Measurements from ENCODE around the gene TSR2.
"Not testable (repeated sequence)": the region's sequence is repeated elsewhere in the genome, so short reads cannot be mapped to it uniquely, and the experiment has no call there.

The TSR2 gene

GRCh38 chrX:54479136-54480111 is 39.2 kb downstream of the TSR2 start:
- Histone ChIP-seq H3K27ac (ENCODE audit: low read depth, low read length) (no peak overlapping the region), H3K4me1 (ENCODE audit: insufficient read depth, low read length) (peaks cover 17% of the 10 kb centered on the region), H3K4me3 (ENCODE audit: low read depth in 1 of 2, low read length in 2 of 2) (no peak overlapping the region), H3K9ac (ENCODE audit: low read length) (no peak overlapping the region), H3K36me3 (ENCODE audit: insufficient read depth, low read length) (no peaks in the 10 kb centered on the region), H3K27me3 (ENCODE audit: control insufficient read depth in 1 of 2, insufficient read depth in 2 of 2, low read length in 2 of 2) (no peaks in the 10 kb centered on the region), H3K9me3 (ENCODE audit: low read length) (no peaks in the 10 kb centered on the region)

- Histone ChIP-seq H3K27me3 (ENCODE audit: control insufficient read depth in 1 of 2, insufficient read depth in 2 of 2, low read length in 2 of 2) (no peaks in the 10 kb centered on the region), H3K9ac (ENCODE audit: low read length) (no peak overlapping the region), H3K4me1 (ENCODE audit: insufficient read depth, low read length) (peaks cover 17% of the 10 kb centered on the region), H3K36me3 (ENCODE audit: insufficient read depth, low read length) (no peaks in the 10 kb centered on the region), H3K9me3 (ENCODE audit: low read length) (no peaks in the 10 kb centered on the region), H3K4me3 (ENCODE audit: low read depth in 1 of 2, low read length in 2 of 2) (peak overlapping the region in 1 of 2 donors; percentile 9), H3K27ac (ENCODE audit: low read depth, low read length) (peak overlapping the region; percentile 47)
These were observed 42.8 kb downstream of the TSR2 start for GRCh38 chrX:54482839-54483593.

GRCh38 chrX:54483946-54484345 is 43.7 kb downstream of the TSR2 start:
- Histone ChIP-seq H3K27me3 (ENCODE audit: control insufficient read depth in 1 of 2, insufficient read depth in 2 of 2, low read length in 2 of 2) (no peaks in the 10 kb centered on the region), H3K9ac (ENCODE audit: low read length) (no peak overlapping the region), H3K9me3 (ENCODE audit: low read length) (no peaks in the 10 kb centered on the region), H3K4me1 (ENCODE audit: insufficient read depth, low read length) (peaks cover 17% of the 10 kb centered on the region), H3K27ac (ENCODE audit: low read depth, low read length) (peak overlapping the region; percentile 47), H3K36me3 (ENCODE audit: insufficient read depth, low read length) (no peaks in the 10 kb centered on the region), H3K4me3 (ENCODE audit: low read depth in 1 of 2, low read length in 2 of 2) (no peak overlapping the region)

GRCh38 chrX:54484666-54485065 is 44.5 kb downstream of the TSR2 start:
- no peak overlapping the region for H3K4me3 ChIP-seq (ENCODE audit: low read depth in 1 of 2, low read length in 2 of 2)
- H3K27ac ChIP-seq (ENCODE audit: low read depth, low read length): no peak overlapping the region

GRCh38 chrX:54489819-54490218 is 49.6 kb downstream of the TSR2 start:
- not testable (repeated sequence) for H3K9ac ChIP-seq (ENCODE audit: low read length); H3K4me3 ChIP-seq (ENCODE audit: low read depth in 1 of 2, low read length in 2 of 2); H3K36me3 ChIP-seq (ENCODE audit: insufficient read depth, low read length); H3K27me3 ChIP-seq (ENCODE audit: control insufficient read depth in 1 of 2, insufficient read depth in 2 of 2, low read length in 2 of 2); H3K9me3 ChIP-seq (ENCODE audit: low read length); H3K27ac ChIP-seq (ENCODE audit: low read depth, low read length); H3K4me1 ChIP-seq (ENCODE audit: insufficient read depth, low read length)

More at GRCh38 chrX:54484666-54485065, 44.5 kb downstream of the TSR2 start:
- Histone ChIP-seq H3K27me3 (ENCODE audit: control insufficient read depth in 1 of 2, insufficient read depth in 2 of 2, low read length in 2 of 2) (no peaks in the 10 kb centered on the region), H3K4me1 (ENCODE audit: insufficient read depth, low read length) (peaks cover 13% of the 10 kb centered on the region), H3K9me3 (ENCODE audit: low read length) (no peaks in the 10 kb centered on the region), H3K36me3 (ENCODE audit: insufficient read depth, low read length) (no peaks in the 10 kb centered on the region), H3K9ac (ENCODE audit: low read length) (no peak overlapping the region)

DNA sequence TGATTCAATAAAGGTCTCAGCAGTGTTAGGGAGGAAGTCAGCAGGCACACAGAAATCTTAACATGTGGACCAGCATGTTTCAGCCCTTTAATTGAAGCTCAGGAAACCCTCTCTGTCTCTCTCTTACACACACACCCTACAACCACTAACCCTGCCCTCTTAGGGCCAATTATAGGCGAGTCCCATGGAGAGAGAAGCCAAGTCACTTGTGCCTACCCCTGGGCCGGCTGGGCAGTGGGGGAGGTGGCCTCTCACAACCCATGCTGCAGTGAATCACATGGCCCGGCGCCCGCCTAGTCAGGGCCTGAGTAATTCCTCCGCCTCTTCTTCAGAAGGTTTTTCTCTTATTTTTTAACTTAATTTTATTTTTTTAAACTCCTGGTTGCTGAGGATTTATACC is 52.1 kb downstream of the TSR2 start:
- Histone ChIP-seq H3K36me3 (ENCODE audit: insufficient read depth, low read length) (no peaks in the 10 kb centered on the region), H3K4me1 (ENCODE audit: insufficient read depth, low read length) (peaks cover 7% of the 10 kb centered on the region), H3K27ac (ENCODE audit: low read depth, low read length) (no peak overlapping the region), H3K4me3 (ENCODE audit: low read depth in 1 of 2, low read length in 2 of 2) (no peak overlapping the region), H3K27me3 (ENCODE audit: control insufficient read depth in 1 of 2, insufficient read depth in 2 of 2, low read length in 2 of 2) (peaks cover 0 to 5% of the 10 kb centered on the region in 2 donors), H3K9ac (ENCODE audit: low read length) (no peak overlapping the region), H3K9me3 (ENCODE audit: low read length) (peaks cover 4% of the 10 kb centered on the region)

DNA sequence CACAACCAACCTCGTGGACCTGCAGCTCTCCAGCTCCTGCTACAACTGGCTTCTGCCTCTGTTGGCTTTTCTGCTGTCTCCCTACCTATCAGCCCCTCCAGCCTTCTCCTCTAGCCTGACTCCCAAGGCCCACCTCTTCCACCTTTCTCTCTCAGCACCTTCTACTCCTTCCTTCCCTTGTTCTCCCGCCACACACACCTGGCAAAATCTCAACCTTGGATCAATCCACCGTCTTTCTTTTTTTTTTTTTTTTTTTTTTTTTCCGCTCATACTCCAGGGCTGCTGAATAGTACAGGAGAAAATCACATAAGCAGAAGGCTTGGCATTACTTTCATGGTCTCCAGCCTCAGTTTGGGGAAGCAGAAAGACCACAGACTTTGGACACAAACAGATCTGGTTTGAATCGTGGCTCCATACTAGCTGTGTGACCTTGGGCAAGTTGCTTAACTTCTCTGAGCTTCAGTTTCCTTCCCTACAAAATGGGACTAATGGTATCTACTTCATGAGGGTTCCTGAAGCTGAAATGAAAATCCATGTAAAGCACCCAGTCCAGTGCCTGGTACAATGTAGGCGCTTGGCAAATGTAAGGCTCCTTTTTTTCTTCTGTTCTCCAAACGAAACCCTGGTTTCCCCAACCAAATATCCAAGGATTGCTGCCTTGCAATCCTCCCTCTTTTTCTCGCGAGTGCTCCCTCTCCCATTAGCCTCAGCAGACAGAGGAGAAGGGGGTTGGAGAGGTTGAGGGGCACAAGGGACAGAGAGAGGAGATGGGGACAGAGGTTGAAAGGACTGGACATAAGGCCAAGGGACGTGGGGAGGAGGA is 54.2 kb downstream of the TSR2 start:
- no peak overlapping the region for H3K9ac ChIP-seq (ENCODE audit: low read length)
- peak overlapping the region; percentile 63 for H3K27ac ChIP-seq (ENCODE audit: low read depth, low read length)
- no peaks in the 10 kb centered on the region for H3K36me3 ChIP-seq (ENCODE audit: insufficient read depth, low read length)
- peaks cover 4% of the 10 kb centered on the region for H3K9me3 ChIP-seq (ENCODE audit: low read length)
- peaks cover 3 to 5% of the 10 kb centered on the region in 2 donors for H3K27me3 ChIP-seq (ENCODE audit: control insufficient read depth in 1 of 2, insufficient read depth in 2 of 2, low read length in 2 of 2)
- H3K4me1 ChIP-seq (ENCODE audit: insufficient read depth, low read length): peaks cover 7% of the 10 kb centered on the region
- H3K4me3 ChIP-seq (ENCODE audit: low read depth in 1 of 2, low read length in 2 of 2): peak overlapping the region; percentile 48 to 54
